VCaP (cell line): ENCODE data around the gene KCNH4.

Experiments used
- H3K27ac ChIP-seq: fragments of 450-650 bp; 2 replicates; pipeline ENCODE4 v1.5.1; 2017
- CTCF ChIP-seq: fragments of 450-650 bp; conservative IDR thresholded peaks from 2 replicates; pipeline ENCODE4 v1.5.1; 2017; ENCODE audit warnings: mild to moderate bottlenecking, moderate library complexity

KCNH4 gene

GRCh38 chr17:42116705-42117396, 64.1 kb downstream of the KCNH4 start:
- no peak overlapping the region for H3K27ac ChIP-seq
- peak; percentile 79 for TF ChIP-seq CTCF

GRCh38 chr17:42114118-42114517, 66.8 kb downstream of the KCNH4 start:
- no peak for TF ChIP-seq CTCF
- no peak overlapping the region for H3K27ac ChIP-seq

- TF ChIP-seq CTCF: no peak
- H3K27ac ChIP-seq: peak overlapping the region; percentile 56
Measured at GRCh38 chr17:42113293-42114069, 67.5 kb downstream of the KCNH4 start.

- H3K27ac ChIP-seq: peak within 1 kb of the TSS; percentile 56
Measured at GRCh38 chr17:42112552-42113176, 68.3 kb downstream of the KCNH4 start, which contains the start of gene DHX58. TSS of gene DHX58 (minus strand) at chr17:42112714. CDS start at chr17:42111892, 822 bp downstream.

GRCh38 chr17:42111871-42112551, 68.9 kb downstream of the KCNH4 start:
- no peak for TF ChIP-seq CTCF
- peak overlapping the region; percentile 56 for H3K27ac ChIP-seq

More at GRCh38 chr17:42112552-42113176, 68.3 kb downstream of the KCNH4 start, which contains the start of gene DHX58:
- TF ChIP-seq CTCF: no peak

- H3K27ac ChIP-seq: no peak overlapping the region
- no peak for TF ChIP-seq CTCF
Measured at GRCh38 chr17:42111265-42111636, 69.7 kb downstream of the KCNH4 start.
